K562 (cell line): ENCODE results near the gene TAF11. TPM values are rescaled to one million over a fixed set of nuclear protein-coding genes. Genes with fewer than 3 reads are reported as not detected.
A peak's percentile ranks its signal among the peaks of the same experiment; 100 is the strongest.

Source experiments
- ARID1B ChIP-seq: fragments of 450-650 bp; IDR thresholded peaks from 2 replicates; pipeline ENCODE4 v1.6.1; 2016; ENCODE audit warnings: antibody characterized with exemption, mild to moderate bottlenecking, inconsistent platforms
- CCAR2 ChIP-seq: fragments of 200-400 bp; formaldehyde crosslinking; IDR thresholded peaks from 2 replicates; pipeline ENCODE4 v1.6.1; 2017; ENCODE audit warnings: mild to moderate bottlenecking, low read depth, low read length
- RREB1 ChIP-seq: fragments of 250-450 bp; sonication (Bioruptor Pico); IDR thresholded peaks from 2 replicates; pipeline ENCODE4 v1.4.0; 2020
- SAFB ChIP-seq: fragments of 200-400 bp; formaldehyde crosslinking; IDR thresholded peaks from 2 replicates; pipeline ENCODE4 v1.6.1; 2017; ENCODE audit warnings: low read depth, low read length, borderline replicate concordance
- ZKSCAN1 ChIP-seq: fragments of 150-350 bp; IDR thresholded peaks from 2 replicates; pipeline ENCODE4 v1.6.1; 2016; ENCODE audit warnings: low read depth, low read length
- polyA plus RNA-seq, 8 experiments: library from polyadenylated mRNA; depleted of rRNA in 4 of 8; stranded (reverse) in 5 of 8; unstranded in 3 of 8; fragments of >200 nt; fragmentation: Nextera tagmentation in 2 of 8; fragmentation: Illumina TruSeq in 1 of 8; extraction: Ambion mirVana in 2 of 8; extraction: Trizol in 1 of 8; gene quantifications; 2 replicates each; pipeline versions ENCODE4 v1.2.1 to v1.2.3, GENCODE V29; 2011 to 2014; ENCODE audit warnings: inconsistent platforms in 1 of 8, missing spikeins in 1 of 8
- total RNA-seq, 7 experiments: library from RNA; depleted of rRNA in 6 of 7; stranded (reverse); fragments of >200 nt in 6 of 7; fragmentation: Illumina TruSeq in 2 of 7; extraction: Trizol in 2 of 7; gene quantifications; 2 replicates each; pipeline versions ENCODE4 v1.2.1 to v1.2.3, GENCODE V29; 2011 to 2021; ENCODE audit warnings: low replicate concordance in 1 of 7
- TF ChIP-seq, protein P1 (sequence below), 2 experiments: fragments of 450-650 bp in 1 of 2; sonication (generic) in 1 of 2; formaldehyde crosslinking in 1 of 2; IDR thresholded peaks; 2 replicates each; pipeline versions ENCODE4 v1.7.1 to v1.9.0; 2016 to 2022; ENCODE audit warnings: inconsistent platforms in 1 of 2, mild to moderate bottlenecking in 1 of 2, missing genetic modification reagents in 1 of 2
- TF ChIP-seq, protein P2 (sequence below): fragments of 250-450 bp; sonication (Bioruptor Pico); IDR thresholded peaks from 2 replicates; pipeline ENCODE4 v1.5.0; 2021; ENCODE audit warnings: mild to moderate bottlenecking, moderate library complexity

Gene TAF11
- total and polyA plus RNA-seq, 9 of the 15 experiments (the other 6 are each of a cell fraction or from before 2014, with no cell fraction given), result 40.9 to 91.9 (median 71.9) TPM

GRCh38 chr6:34888874-34889555 is 1.2 kb upstream of the TAF11 start, which contains the start of gene ANKS1A (continued):
- TF ChIP-seq RREB1 (no peak), SAFB (no peak), CCAR2 (no peak), ZKSCAN1 (no peak), ARID1B (peak; percentile 31; the same call in 1 of the 2 replicates)
- TF ChIP-seq, protein P1, sequence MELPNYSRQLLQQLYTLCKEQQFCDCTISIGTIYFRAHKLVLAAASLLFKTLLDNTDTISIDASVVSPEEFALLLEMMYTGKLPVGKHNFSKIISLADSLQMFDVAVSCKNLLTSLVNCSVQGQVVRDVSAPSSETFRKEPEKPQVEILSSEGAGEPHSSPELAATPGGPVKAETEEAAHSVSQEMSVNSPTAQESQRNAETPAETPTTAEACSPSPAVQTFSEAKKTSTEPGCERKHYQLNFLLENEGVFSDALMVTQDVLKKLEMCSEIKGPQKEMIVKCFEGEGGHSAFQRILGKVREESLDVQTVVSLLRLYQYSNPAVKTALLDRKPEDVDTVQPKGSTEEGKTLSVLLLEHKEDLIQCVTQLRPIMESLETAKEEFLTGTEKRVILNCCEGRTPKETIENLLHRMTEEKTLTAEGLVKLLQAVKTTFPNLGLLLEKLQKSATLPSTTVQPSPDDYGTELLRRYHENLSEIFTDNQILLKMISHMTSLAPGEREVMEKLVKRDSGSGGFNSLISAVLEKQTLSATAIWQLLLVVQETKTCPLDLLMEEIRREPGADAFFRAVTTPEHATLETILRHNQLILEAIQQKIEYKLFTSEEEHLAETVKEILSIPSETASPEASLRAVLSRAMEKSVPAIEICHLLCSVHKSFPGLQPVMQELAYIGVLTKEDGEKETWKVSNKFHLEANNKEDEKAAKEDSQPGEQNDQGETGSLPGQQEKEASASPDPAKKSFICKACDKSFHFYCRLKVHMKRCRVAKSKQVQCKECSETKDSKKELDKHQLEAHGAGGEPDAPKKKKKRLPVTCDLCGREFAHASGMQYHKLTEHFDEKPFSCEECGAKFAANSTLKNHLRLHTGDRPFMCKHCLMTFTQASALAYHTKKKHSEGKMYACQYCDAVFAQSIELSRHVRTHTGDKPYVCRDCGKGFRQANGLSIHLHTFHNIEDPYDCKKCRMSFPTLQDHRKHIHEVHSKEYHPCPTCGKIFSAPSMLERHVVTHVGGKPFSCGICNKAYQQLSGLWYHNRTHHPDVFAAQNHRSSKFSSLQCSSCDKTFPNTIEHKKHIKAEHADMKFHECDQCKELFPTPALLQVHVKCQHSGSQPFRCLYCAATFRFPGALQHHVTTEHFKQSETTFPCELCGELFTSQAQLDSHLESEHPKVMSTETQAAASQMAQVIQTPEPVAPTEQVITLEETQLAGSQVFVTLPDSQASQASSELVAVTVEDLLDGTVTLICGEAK (IDR thresholded peaks at IDR 0.05), result peak; percentile 86
- TF ChIP-seq, protein P1 (CRISPR knock-in tag; IDR thresholded peaks at IDR 0.05), result no peak
- TF ChIP-seq, protein P2, sequence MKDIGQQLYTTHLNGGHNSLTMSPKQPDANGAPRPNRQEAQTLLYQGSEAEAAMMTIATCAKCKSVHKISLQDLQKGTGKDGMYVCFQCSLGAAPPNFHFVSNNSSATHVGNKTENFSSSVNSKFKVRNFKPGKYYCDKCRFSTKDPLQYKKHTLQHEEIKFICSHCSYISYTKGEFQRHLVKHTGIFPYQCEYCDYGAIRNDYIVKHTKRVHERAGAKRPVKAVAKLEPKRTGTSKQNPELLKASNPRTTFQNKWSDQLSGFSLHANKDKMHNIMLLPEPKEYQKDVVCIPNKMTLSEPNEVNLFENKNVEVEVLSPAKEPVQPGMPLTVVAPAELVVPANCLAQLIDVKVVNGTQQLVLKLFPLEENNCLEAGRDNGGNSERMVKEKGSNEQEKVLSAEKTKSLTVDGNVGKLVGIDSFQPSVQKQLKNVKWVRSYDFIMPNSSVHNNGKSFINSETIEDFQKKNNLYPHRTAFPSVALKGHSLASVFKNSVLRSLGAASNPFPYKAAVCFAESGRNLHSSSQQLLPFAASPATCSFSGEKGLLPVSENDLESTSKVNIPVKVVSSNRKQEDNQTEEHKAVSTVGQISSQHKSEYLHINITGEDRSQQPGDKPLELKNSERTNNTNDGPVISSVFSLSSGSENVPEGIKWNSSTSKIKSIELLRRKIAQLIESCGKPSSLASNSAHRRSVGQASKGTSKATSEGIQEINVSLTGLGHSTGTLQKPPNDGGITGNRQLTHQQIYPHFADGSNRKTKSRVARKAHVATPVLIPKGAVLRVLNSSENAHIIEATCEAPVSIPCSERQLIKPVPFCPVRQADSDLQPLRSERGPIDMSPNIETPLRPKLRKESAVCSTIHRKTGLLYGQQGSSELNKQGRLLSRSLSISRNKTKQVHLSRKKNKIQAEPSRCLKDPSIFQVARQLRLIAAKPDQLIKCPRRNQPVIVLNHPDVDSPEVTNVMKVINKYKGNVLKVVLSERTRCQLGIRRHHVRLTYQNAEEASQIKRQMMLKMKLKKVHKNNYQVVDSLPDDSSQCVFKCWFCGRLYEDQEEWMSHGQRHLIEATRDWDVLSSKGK, result no peak
